PC-9 (cell line): ENCODE measurements around the gene ITGAX. TPM values are rescaled to one million over a fixed set of nuclear protein-coding genes. Genes with fewer than 3 reads are reported as not detected.

Experiments
- BruUV-seq: library from RNA; stranded (reverse); fragments of 400-500 nt; replicated peaks from 2 replicates; lab custom pipeline; 2021; lab: Mats Ljungman, UMichigan
- CTCF ChIA-PET: fragments of 300-600 bp; sonication (Branson Sonifier 250); formaldehyde crosslinking; loops from one replicate; lab custom pipeline; 2022; ENCODE audit warnings: antibody characterized with exemption; lab: Charles Lee
- POLR2A ChIA-PET: fragments of 300-600 bp; sonication (Branson Sonifier 250); formaldehyde crosslinking; loops from one replicate; lab custom pipeline; 2022; ENCODE audit warnings: antibody characterized with exemption; ENCODE audit not compliant: unreplicated experiment; lab: Charles Lee
- DNase-seq, 2 experiments: peaks; one replicate each; pipeline versions ENCODE4 v3.0.0 to v3.0.0-alpha.2; 2015 to 2022; ENCODE audit warnings: mixed read lengths in 1 of 2
- H2AFZ ChIP-seq: fragments of 200-600 bp; sonication (generic); 2 replicates; pipeline ENCODE4 v1.8.1; 2017; ENCODE audit warnings: antibody characterized with exemption
- H3F3A ChIP-seq: fragments of 200-600 bp; sonication (generic); 2 replicates; pipeline ENCODE4 v1.8.1; 2017; ENCODE audit warnings: antibody characterized with exemption, mild to moderate bottlenecking, low read depth; ENCODE audit not compliant: insufficient read depth
- H3K27ac ChIP-seq: fragments of 200-600 bp; sonication (generic); 2 replicates; pipeline ENCODE4 v1.6.1; 2016; ENCODE audit warnings: mixed run types
- H3K27me3 ChIP-seq: fragments of 200-600 bp; sonication (generic); 2 replicates; pipeline ENCODE4 v1.6.1; 2016; ENCODE audit warnings: low read depth, mixed run types; ENCODE audit not compliant: insufficient read depth
- H3K36me3 ChIP-seq: fragments of 200-600 bp; sonication (generic); 2 replicates; pipeline ENCODE4 v1.6.1; 2016; ENCODE audit warnings: low read depth, mixed run types
- H3K4me1 ChIP-seq: fragments of 200-600 bp; sonication (generic); replicated peaks from 2 replicates; pipeline ENCODE4 v1.6.1; 2016; ENCODE audit warnings: mixed run types; ENCODE audit not compliant: insufficient read depth
- H3K4me2 ChIP-seq: fragments of 200-600 bp; sonication (generic); 2 replicates; pipeline ENCODE4 v1.6.1; 2017; ENCODE audit warnings: mixed run types
- H3K4me3 ChIP-seq: fragments of 200-600 bp; sonication (generic); 2 replicates; pipeline ENCODE4 v1.6.1; 2016; ENCODE audit warnings: mixed run types
- H3K79me2 ChIP-seq: fragments of 200-600 bp; sonication (generic); 2 replicates; pipeline ENCODE4 v1.6.1; 2017; ENCODE audit warnings: low read depth, mixed run types
- H3K9me2 ChIP-seq: fragments of 200-600 bp; sonication (generic); 2 replicates; pipeline ENCODE4 v1.8.1; 2017; ENCODE audit warnings: mild to moderate bottlenecking; ENCODE audit not compliant: insufficient read depth
- H3K9me3 ChIP-seq: fragments of 200-600 bp; sonication (generic); 2 replicates; pipeline ENCODE4 v1.8.1; 2016; ENCODE audit warnings: low read depth; ENCODE audit not compliant: insufficient read depth
- H4K20me1 ChIP-seq: fragments of 200-600 bp; sonication (generic); 2 replicates; pipeline ENCODE4 v1.8.1; 2017; ENCODE audit not compliant: insufficient read depth
- EZH2 ChIP-seq: fragments of 200-600 bp; sonication (generic); IDR thresholded peaks from 2 replicates; pipeline ENCODE4 v1.8.0; 2017; ENCODE audit warnings: antibody characterized with exemption, low read depth
- intact Hi-C: fragments of 100-400 bp; cut with micrococcal nuclease; formaldehyde crosslinking; loops from one replicate; pipeline ENCODE4 v1.10.0; 2022; ENCODE audit not compliant: unreplicated experiment
- total RNA-seq: library from RNA; stranded (reverse); gene quantifications from 2 replicates; pipeline ENCODE4 v1.2.3, GENCODE V29; 2021
- TF ChIP-seq, protein P1 (sequence below): fragments of 200-600 bp; sonication (generic); conservative IDR thresholded peaks from 2 replicates; pipeline ENCODE4 v1.6.1; 2017; ENCODE audit warnings: mixed run types, antibody characterized with exemption, mild to moderate bottlenecking, moderate library complexity

ITGAX gene
- total RNA-seq, 1 experiment from 2014 or later: 1.1 TPM

GRCh38 chr16:31388535-31388934, 33.6 kb downstream of the ITGAX start:
- POLR2A ChIA-PET: no interaction called here
- intact Hi-C loops: loop anchor here (5.0 to 10.0 kb wide), 4 partner anchors 64 to 401 kb away; partner anchors contain the start of genes HSD3B7, PYCARD and VKORC1

DNA sequence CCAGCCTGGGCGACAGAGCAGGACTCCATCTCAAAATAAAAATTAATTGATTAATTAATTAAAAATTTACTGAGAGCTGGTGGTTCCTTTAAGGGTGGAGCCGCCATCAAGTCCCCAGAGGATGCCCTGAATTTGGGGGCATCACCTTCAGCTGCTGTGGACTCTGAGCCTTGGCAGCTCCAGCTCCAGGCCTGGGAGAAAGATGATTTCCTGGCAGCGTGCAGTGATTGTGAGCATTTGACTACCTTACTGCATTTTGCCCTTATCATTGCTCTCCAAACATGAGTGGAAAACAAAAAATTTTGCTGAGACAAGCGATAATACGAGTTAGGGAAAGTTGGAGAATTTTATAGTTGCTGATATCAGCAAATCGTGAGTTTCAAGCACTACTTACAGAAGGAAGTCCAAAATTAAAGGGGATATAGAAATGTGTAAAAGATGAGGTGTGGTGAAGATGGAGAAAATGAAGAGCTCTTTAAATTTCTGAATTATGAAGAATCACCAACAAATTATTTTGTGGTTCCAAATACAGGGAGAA, 35.6 kb downstream of the ITGAX start:
- no peaks in the 10 kb centered on the region for H3K79me2 ChIP-seq
- DNase-seq: no peak
- BruUV-seq: no TSS peak
- H3K36me3 ChIP-seq: no peaks in the 10 kb centered on the region
- H4K20me1 ChIP-seq: no peaks in the 10 kb centered on the region
- H3K4me2 ChIP-seq: no peak overlapping the region
- no peak overlapping the region for H3K27ac ChIP-seq
- no peak overlapping the region for H3K4me3 ChIP-seq
- no peak overlapping the region for H2AFZ ChIP-seq
- ChIA-PET POLR2A (no interaction called here), CTCF (no interaction called here)
- peaks cover 14% of the 10 kb centered on the region for H3F3A ChIP-seq
- TF ChIP-seq EZH2: no peak
- TF ChIP-seq, protein P1, sequence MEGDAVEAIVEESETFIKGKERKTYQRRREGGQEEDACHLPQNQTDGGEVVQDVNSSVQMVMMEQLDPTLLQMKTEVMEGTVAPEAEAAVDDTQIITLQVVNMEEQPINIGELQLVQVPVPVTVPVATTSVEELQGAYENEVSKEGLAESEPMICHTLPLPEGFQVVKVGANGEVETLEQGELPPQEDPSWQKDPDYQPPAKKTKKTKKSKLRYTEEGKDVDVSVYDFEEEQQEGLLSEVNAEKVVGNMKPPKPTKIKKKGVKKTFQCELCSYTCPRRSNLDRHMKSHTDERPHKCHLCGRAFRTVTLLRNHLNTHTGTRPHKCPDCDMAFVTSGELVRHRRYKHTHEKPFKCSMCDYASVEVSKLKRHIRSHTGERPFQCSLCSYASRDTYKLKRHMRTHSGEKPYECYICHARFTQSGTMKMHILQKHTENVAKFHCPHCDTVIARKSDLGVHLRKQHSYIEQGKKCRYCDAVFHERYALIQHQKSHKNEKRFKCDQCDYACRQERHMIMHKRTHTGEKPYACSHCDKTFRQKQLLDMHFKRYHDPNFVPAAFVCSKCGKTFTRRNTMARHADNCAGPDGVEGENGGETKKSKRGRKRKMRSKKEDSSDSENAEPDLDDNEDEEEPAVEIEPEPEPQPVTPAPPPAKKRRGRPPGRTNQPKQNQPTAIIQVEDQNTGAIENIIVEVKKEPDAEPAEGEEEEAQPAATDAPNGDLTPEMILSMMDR: no peak
- H3K9me2 ChIP-seq: no peaks in the 10 kb centered on the region
- no peaks in the 10 kb centered on the region for H3K27me3 ChIP-seq
- H3K4me1 ChIP-seq: peaks cover 18% of the 10 kb centered on the region
- H3K9me3 ChIP-seq: no peaks in the 10 kb centered on the region
- intact Hi-C loops: no loop called here

More at GRCh38 chr16:31388535-31388934, 33.6 kb downstream of the ITGAX start:
- H3K27ac ChIP-seq: no peak overlapping the region
- TF ChIP-seq, protein P1: no peak
- TF ChIP-seq EZH2: no peak
- H3K27me3 ChIP-seq: no peaks in the 10 kb centered on the region
- no peak overlapping the region for H2AFZ ChIP-seq
- no peaks in the 10 kb centered on the region for H3K9me2 ChIP-seq
- H3K4me1 ChIP-seq: peaks cover 29% of the 10 kb centered on the region
- H4K20me1 ChIP-seq: no peaks in the 10 kb centered on the region
- no peak overlapping the region for H3K4me3 ChIP-seq
- CTCF ChIA-PET: no interaction called here
- H3K9me3 ChIP-seq: no peaks in the 10 kb centered on the region
- peaks cover 22% of the 10 kb centered on the region for H3F3A ChIP-seq
- no peaks in the 10 kb centered on the region for H3K36me3 ChIP-seq
- no TSS peak for BruUV-seq
- no peak overlapping the region for H3K4me2 ChIP-seq
- H3K79me2 ChIP-seq: no peaks in the 10 kb centered on the region
- no peak for DNase-seq

DNA sequence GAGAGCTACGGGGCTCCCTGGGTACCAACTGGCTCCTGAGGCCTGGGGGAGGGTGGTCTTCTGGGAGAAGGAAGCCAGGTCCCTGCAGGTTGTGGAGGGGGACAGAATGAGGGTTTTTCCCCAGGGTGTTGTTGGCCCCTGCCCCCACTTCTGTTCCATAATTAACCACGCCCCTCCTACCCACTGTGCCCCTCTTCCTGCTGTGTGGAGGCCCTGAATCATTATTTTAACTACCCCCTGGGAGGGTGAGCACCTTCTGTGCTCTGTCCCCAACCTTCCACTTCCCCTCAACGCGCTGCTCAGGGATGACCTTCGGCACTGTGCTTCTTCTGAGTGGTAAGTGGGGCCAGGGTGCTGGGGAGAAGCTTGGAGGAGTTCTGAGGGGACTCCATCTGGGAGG, 38.1 kb downstream of the ITGAX start, which contains the start of gene ITGAD:
Gene ITGAD, plus strand, starts transcription at position 280 of the 400 bp plus-strand sequence. Its CDS starts 26 bp downstream, at position 306.
- no peak within 1 kb of the TSS for H3K27ac ChIP-seq
- CTCF ChIA-PET: interaction anchor here (0.6 kb wide), 1 partner anchor 326 kb away, joined by 3 read pairs; no protein-coding TSS in a partner anchor
- TF ChIP-seq, protein P1: no peak
- no peak for TF ChIP-seq EZH2
- POLR2A ChIA-PET: no interaction called here
- intact Hi-C loops: no loop called here
- H3K79me2 ChIP-seq: no peaks in the 10 kb centered on the region
- H3K9me2 ChIP-seq: no peaks in the 10 kb centered on the region
- H3K4me3 ChIP-seq: no peak within 1 kb of the TSS
- BruUV-seq: no TSS peak
- DNase-seq: no peak
- H3K4me1 ChIP-seq: no peaks in the 10 kb centered on the region
- no peaks in the 10 kb centered on the region for H3K27me3 ChIP-seq
- H4K20me1 ChIP-seq: no peaks in the 10 kb centered on the region
- H3F3A ChIP-seq: 0 out of 2 replicates have a peak, but pooled peaks cover 5% of the 10 kb centered on the region
- no peak within 1 kb of the TSS for H3K4me2 ChIP-seq
- no peaks in the 10 kb centered on the region for H3K36me3 ChIP-seq
- H3K9me3 ChIP-seq: no peaks in the 10 kb centered on the region
- H2AFZ ChIP-seq: no peak within 1 kb of the TSS
